ENCODE results near the gene PLEKHJ1.

DNA sequence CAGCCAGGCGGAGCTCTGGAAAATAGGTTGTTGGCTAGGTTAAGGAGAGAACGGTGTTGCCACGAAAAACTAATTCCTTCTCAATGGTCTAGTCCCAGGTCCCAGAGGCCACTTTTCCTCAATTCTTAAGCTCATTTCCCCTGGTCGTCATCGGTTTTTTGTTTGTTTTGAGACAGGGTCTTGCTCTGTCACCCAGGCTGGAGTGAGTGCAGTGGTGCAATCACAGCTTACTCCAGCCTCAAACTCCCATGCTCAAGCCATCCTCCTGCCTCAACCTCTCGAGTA, 1.7 kb upstream of the PLEKHJ1 start:
- TF ChIP-seq, protein P1, sequence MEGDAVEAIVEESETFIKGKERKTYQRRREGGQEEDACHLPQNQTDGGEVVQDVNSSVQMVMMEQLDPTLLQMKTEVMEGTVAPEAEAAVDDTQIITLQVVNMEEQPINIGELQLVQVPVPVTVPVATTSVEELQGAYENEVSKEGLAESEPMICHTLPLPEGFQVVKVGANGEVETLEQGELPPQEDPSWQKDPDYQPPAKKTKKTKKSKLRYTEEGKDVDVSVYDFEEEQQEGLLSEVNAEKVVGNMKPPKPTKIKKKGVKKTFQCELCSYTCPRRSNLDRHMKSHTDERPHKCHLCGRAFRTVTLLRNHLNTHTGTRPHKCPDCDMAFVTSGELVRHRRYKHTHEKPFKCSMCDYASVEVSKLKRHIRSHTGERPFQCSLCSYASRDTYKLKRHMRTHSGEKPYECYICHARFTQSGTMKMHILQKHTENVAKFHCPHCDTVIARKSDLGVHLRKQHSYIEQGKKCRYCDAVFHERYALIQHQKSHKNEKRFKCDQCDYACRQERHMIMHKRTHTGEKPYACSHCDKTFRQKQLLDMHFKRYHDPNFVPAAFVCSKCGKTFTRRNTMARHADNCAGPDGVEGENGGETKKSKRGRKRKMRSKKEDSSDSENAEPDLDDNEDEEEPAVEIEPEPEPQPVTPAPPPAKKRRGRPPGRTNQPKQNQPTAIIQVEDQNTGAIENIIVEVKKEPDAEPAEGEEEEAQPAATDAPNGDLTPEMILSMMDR (conservative IDR thresholded peaks at IDR 0.05; ENCODE audit: low read depth, low read length): no peak
- no peak for TF ChIP-seq EZH2phosphoT487 (IDR thresholded peaks at IDR 0.05; ENCODE audit: borderline replicate concordance, low read length)
- no peak for TF ChIP-seq EZH2 (IDR thresholded peaks at IDR 0.05; ENCODE audit: low read length, unreplicated experiment)
